HG03097 (cell line): Measurements from ENCODE around the gene METTL22.

Experiments
- ATAC-seq: cut with Tn5 transposase; IDR thresholded peaks from one replicate; pipeline ENCODE4 v1.9.1; 2021; ENCODE audit not compliant: unreplicated experiment, low FRiP score

Gene METTL22

DNA sequence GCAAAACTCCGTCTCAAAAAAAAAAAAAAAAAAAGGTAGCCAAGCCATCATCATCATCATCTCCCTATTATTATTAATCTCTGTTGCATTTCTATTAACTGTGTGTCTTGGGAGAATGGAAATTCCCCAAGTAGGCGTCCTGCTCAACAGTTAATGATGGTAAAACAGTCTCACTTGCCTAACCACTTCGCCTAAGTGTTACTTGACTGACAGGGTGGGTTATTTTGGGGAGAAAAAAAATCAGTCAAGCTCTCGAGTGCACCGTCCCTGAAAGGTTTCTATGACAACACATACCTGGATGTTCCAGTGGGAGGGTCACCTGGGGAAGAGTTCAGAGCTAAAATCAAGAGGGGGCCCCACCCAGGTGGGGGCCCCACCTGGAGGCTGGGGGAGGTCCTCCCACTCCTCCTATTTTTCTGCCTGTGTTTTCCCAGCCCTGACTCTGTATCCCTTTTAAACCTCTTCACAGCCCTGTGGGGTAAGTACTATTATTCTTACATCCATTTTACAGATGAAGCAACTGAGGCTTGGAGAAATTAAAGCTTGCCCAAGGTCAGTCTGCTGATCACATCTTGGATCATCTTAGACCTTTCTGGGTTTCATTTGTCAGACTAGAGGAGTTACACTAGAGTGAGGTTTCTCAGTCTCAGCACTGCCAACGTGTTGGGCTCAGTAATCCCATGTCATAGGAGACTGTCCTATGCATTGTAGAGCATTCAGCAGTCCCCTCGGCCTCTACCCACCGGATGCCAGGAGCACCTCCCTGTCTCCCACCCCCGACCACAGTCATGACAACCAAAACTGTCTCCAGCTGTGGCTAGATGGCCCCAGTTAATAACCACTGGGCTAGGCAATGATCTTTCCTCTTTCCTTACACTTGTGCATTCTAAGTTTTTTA lies 41.9 kb downstream of the METTL22 start:
- ATAC-seq = no peak

DNA sequence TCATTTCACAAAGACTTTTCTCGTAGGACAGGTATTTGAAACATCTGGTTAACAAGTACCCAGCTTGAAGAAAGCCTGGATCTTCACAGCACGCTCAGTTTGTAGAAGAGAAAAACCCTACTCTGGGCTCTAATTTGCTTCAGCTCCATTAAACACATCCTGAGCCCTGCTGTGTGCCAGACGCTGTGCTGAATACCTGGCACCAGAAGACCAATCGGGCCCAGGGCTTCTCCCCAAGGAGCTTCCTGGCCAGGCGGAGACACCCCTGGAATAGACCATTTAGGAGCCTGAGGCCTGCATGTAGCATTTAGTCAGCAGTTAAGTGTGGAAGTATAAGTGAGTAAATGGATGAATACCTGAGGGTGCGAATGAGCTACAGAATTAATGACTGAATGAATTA lies 44.0 kb downstream of the METTL22 start:
- ATAC-seq = no peak

DNA sequence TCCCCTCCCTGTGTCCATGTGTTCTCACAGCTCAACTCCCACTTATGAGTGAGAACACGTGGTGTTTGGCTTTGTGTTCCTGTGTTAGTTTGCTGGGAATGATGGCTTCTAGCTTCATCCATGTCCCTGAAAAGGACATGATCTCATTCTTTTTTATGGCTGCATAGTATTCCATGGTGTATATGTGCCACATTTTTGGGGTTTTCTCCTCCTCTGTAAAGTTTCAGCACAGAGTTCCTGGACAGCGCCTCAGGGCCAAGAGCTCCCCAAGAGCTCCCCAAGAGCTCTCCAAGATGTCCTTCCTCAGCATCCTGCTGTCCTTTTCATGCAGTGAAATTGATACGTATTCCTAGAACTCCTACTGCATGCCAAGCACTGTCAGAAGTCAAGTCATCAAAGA lies 46.0 kb downstream of the METTL22 start:
- ATAC-seq = no peak

DNA sequence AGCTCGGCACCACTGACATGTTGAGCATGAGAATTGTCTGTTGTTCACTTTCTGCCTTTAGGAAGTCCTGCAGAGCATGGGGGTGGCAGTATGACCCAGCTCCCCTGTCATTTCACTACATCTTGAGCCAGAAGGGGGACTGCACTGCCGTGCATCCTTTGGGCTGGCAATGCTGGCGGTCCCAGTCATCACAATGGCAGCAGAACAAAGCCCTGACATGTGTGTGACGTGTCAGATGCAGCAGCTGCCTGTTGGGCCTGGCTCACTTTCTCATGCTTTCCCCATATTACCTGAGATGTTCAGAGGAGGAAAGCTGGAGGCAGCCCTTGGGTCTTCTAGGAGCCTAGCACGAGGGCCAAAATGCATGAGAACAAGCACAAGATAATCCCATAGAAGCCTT lies 46.6 kb downstream of the METTL22 start:
- ATAC-seq = no peak

DNA sequence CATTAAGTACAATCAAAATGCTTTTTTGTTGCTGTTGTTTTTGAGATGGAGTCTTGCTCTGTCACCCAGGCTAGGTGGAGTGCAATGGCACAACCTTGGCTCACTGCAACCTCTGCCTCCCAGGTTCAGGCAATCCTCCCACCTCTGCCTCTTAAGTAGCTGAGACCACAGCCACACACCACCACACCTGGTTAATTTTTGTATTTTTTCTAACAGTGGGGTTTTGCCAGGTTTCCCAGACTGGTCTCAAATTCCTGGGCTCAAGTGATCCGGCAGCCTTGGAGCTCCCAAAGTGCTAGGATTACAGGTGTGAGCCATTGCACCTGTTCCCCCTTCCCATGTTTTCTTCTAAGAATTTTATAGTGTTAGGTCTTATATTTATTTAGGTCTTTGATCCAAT lies 48.0 kb downstream of the METTL22 start:
- no peak for ATAC-seq

DNA sequence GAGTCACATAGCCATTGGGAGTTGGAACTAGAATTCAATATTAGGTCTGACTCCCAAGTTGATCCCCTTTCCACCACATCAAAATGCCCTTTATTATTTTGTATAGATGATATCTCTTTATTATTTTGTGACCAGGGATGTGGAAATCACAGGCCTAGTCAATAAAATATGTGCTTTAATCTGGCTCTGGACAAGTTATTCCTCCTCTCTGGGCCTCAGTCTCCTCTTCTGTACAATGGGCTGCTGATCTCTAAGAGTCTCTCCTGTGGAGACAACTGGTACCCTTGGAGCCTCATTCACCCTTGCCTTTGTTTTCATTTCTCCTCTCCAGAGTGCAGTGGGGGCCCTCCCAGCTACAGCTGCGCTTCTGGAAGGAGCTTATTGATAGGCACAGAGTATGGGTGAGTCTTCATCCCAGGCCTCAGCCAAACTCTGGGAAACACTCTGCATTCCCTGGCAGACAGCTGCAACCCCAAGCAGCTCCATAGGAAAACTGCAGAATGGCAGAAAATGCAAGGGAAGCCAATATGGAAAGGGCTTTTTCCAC lies 48.6 kb downstream of the METTL22 start:
- ATAC-seq = no peak

DNA sequence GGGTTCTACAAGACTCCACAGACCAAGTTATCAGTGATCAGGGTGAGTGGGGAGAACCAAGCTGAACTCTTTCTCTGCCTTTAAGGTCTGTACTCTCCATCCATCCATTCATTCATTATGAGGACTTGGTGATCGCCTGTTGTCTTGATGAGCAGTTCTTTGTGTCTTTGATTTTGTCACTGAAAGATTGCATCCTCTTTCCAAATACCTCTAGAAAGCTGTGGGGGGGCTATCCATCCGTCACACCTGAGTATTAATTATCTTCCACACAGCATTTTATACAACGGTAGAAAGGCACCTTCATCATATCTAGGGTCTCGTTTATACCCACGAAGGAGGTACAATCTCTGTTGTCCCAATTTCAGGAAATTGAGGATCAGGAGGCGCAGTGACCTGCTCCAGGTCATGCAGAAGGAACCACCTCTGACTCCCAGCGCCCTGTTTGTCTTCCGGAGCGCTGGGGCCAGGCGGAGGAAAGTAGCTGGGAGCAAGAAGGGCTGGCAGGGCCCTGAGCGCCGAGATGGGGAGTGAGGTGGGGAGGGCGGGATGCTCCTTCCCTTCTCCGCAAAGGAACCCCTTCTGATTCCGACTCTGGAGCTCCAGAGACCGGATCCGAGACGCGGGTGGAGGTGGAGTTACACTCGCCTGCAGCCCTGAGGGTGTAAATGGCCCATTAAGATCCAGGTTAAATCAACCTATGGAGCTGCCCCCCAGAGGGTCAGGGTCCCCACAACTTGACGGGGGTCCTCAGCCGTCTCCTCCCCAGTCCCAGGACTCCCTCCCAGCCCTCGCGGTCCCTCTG lies 52.3 kb downstream of the METTL22 start:
- ATAC-seq = no peak

DNA sequence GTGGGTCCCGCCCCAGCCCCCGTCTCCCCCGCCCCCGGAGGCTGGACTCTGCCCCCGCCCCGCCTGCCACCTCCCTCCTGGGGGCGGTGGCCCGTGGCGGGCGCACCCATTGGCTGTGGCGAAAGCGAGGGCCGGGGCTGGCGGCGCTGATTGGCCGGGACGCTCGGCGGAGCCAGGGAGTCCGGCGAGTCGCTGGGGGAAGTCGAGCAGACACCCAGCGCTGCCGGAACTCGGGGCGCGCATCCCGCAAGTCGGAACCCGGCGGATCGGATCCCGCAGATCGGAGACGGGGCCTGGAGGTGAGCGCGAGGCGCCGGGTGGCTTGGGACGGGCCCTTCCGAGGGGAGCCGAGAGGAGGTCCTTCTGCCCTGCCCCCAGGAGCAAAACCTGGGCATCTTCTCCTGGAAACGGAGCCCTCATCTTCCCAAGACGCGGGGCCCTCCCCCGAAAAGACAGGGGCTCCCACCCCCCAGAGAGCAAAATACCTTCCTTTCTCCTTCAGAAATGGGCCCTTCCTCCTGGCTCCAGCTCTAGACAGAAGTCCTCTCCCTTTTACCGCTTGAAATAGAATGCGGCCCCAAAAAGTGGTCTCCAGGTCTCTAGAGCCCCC lies 53.0 kb downstream of the METTL22 start, which contains the start of gene ABAT:
Gene ABAT, plus strand, starts transcription at position 205 of the 610 bp plus-strand sequence. CDS start 61,123 bp downstream, outside the sequence.
- peak; percentile 99 for ATAC-seq

DNA sequence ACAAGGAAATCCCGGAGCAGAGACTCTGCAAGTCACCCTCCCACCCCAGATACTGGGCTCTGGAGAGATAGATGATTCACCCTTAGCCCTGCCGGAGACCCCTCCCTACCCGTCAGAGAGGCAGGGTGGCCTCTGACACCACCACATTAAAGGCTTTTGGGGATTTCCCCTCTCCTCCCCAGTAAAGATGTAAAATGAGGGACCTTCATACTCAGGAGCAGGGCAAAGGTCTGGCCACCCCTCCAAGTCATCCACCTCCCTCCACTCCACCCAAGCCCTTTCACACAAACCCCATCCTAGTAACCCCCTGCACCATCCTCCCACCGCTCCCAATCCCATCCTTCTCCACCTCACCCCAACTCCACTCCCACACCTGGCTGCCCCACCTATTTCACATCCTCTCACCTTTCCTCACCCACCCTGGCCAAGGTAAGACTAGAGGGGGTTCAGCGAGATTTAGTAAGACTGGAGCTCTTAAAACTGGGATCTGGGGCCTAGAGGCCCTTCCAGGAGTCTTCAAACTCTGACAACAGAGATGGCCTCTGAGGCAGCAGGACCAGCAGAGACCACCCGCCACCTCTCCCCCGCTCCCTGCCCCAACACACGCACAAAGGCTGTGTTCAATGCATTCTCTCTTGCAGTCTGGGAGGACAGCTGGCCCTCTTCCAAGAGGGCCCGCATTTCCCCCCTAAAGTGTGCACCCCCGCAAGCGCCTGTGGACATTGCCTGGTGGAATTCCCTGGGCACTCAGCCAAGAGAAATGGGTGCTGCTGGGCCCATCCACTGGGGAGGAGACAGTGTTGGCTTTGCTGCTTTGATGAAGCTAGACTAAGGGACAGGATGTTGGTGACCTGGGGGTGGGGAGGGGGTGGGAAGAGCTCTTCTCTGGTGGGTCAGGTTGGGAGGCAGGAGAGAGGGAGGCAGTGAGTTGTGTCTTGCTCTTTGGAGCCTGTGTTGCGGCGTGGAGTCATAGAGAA lies 54.0 kb downstream of the METTL22 start:
- ATAC-seq = no peak

DNA sequence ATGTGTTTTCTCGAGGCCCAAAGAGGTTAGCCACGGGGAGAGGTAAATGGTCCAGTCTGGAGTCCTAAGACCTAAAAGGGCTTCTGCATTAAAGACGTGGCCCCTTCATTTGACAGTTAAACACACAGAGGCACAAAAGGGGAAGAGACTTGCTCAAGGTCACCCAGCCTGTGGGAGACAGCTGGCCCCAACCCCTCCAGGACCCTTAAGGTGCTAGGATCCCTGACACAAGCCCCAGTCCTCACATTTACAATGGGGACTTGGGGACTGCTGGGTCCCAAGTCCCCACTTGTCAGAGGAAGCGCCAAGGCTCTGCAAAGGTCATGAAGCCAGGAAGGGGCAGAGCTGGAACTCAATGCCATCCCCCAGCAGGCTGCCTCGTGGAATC lies 54.7 kb downstream of the METTL22 start:
- no peak for ATAC-seq

DNA sequence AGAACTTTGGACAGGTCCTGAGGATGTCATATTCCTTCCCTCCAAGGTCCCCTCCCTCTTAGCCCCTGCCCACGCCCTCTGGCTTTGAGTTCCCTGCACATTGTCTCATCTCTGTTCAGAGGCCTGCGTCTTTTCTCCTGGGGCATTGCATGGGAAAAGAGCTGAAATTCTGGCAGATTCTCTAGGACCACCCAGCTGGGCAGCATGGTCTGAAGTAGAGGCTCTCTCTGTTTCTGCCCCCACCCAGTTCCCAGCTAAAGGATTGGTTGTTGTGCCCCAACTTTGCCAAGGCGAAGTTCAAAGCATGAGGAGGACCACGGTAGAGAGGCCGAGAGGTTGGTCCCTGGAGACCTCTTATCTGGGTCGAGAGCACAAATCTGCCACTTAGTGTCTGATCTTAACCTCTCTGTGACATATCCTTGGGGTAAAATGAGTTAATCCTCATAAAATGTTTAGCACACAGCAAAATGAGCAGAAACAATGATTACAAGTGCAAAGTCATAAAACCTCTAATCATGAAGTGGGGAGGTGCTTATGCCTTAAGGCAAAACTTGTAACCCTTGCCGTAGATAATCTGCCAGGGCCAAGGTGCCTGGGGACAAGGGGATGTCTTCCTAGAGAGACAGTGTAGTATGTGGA lies 55.4 kb downstream of the METTL22 start:
- ATAC-seq = no peak

DNA sequence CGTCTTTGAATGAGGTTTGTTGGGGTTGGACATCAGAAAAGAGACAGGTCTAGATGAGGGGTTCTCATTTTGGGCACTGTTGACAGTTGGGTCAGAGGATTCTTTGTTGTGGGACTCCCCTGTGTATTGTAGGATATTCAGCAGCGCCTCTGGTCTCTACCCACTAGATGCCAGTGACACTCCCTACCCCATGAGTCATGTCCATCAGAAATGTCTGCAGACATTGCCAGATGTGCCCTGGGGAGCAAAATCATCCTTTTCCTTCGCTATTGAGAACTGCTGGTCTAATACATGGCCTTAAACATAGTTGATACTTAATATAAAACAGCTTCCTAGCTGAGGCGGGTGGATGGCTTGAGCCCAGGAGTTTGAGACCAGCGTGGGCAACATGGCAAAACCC lies 56.0 kb downstream of the METTL22 start:
- ATAC-seq = no peak

DNA sequence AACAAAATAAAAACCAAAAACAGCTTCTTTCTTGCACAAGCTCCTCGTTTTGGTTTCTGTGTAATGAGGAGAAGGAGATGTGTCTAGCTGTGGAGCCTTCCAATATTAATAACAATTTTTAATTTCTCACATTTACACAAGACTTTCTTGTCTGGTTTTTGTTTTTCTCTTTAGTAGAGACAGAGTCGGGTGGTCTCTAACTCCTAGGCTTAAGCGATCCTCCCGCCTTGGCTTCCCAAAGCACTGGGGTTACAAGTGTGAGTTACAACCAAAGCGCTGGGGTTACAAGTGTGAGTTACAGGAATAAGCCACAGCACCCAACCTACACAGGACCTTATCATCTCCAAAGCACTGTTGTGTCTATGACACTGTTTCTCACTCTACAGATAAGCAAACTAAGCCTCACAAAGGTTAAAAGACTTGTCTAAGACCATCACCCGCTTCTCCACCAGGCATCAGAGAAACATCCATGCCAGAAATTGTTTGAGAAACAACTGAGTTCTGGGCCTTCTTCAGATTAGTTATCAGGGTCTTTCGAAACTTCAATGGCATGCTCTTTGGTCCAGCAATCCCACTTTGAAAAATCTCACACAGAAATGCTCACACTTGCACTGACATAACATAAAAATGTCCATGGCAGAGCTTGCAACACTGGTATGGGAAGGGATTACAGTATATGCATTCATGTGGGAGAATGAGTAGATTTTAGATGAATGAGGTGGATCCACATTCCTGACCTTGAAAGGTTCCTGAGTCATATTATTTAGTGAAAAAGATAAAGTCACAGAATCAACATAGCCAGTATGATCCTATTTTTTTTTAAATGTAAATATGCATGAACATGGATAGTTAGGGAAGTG lies 56.8 kb downstream of the METTL22 start:
- no peak for ATAC-seq

DNA sequence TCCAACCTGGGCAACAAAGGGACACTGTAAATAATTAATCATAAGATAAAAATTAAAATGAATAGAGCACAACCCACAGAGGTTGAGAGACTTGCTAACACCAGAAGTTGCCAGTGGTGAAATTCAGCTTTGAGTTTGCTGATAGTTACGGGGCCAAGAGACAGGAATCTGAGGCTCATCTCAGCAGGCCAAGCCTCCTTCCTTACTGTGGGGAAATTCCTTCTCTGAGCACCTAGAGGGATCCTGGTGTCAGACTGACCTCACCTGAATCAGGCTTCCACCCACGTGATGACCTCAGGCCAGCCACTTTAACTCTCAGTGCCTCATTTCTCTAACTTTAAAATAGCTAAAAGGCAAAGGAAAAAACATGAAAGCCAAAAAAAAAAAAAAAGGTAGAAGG lies 57.7 kb downstream of the METTL22 start:
- no peak for ATAC-seq

DNA sequence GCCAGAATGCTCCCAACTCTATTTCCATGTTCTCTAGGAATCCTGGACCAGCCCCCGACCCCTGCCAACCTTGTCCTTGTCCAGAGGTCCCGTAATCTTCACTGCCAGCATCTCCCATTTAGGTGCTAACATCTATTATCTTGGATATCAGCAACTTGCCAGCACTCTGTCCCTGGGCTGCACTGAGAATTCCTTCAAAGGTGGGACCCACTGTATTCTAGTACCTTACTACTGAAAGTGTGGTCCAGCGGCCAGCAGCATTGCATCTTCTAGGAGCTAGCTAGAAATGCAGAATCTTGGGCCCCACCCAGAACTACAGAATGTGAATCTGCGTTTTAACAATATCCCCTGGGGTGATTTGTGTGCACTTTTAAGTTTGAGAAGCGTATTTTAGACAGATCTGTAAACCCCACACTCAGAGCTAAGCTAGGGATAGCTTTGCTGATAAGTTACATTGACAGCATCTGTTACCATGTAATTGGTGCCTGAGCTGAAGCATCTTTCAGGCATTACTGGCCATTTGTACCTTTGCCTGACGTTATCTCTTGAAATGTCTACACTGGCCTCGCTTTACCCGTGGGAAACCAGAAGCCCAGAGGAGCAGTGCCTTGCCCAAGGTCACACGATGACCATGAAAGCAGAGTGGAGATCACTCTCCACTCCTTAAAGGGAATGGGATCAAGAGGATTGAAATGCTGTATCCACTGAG lies 61.2 kb downstream of the METTL22 start:
- no peak for ATAC-seq

DNA sequence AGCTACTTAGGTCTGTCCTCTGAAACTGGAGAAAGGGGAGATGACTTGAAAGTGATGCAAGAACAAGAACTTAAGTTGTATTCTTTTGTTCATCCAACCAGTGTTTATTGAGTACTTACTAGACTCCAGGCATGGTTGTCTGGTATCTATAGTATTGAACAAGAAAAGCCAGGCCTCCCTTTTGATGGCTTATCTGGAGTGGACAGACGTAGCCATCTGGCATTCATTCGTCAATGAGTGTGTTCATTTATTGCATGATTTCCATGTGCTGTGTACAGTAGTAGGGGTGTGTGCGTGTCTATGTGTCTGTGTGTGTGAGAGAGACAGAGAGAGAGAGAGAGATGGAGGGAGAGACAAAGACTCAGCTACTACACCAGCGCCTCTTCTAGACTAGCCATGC lies 62.1 kb downstream of the METTL22 start:
- ATAC-seq = no peak

DNA sequence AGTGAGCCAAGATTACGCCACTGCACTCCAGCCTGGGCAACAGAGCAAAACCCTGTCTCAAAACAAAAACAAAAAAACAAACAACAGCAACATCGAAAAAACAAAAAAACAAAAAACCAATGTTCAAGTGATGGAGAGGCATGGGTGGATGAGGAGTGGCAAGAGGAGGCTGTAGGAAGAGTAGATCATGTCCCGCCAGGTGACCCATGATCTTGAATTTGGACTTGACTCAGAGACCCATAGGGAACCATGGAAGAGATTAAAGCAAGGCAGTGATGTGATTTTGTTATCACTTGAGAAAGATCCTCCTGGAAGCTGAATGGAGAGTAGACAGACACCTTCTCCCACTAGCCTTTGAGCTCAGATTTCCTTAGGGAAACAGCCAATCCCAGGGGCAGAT lies 64.1 kb downstream of the METTL22 start:
- no peak for ATAC-seq
